22Rv1 (cell line): ENCODE data around the gene STAT6.

ENCODE experiments used
- CTCF ChIP-seq: fragments of 450-650 bp; IDR thresholded peaks from 2 replicates; pipeline ENCODE4 v1.5.1; 2017; ENCODE audit warnings: mild to moderate bottlenecking
- ZFX ChIP-seq: fragments of 450-650 bp; IDR thresholded peaks from 2 replicates; pipeline ENCODE4 v1.6.1; 2017; ENCODE audit warnings: antibody characterized with exemption, borderline replicate concordance

- TF ChIP-seq CTCF (no peak), ZFX (no peak)
Observed at GRCh38 chr12:57118711-57119271, 7.6 kb upstream of the STAT6 start.
